HG02840 (cell line): Measurements from ENCODE around the gene CRAMP1.

Source experiments
- ATAC-seq: cut with Tn5 transposase; IDR thresholded peaks from one replicate; pipeline ENCODE4 v1.9.1; 2021; ENCODE audit warnings: mild to moderate bottlenecking, moderate library complexity, moderate number of reproducible peaks; ENCODE audit not compliant: unreplicated experiment, low FRiP score

The CRAMP1 gene

GRCh38 chr16:1631230-1631629 lies 19.1 kb downstream of the CRAMP1 start:
- ATAC-seq = no peak

- no peak for ATAC-seq
These were observed 19.9 kb downstream of the CRAMP1 start for GRCh38 chr16:1631931-1632637.

DNA sequence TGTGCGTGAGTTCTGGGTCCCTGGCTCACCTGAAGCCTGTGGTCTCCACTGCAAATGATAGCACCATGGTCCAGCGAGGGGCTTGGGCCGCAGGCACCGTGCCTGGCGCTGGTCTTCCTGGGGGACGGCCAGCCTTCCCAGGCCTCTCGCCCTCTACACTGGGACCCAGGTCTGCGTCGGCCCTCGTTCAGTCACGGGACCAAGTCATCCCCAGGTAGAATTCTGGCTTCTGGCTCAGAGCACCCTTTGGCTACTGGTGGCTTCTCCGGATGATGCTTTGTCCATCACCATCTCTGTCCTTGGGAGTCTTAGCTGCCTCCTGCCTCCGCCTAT lies 20.4 kb downstream of the CRAMP1 start:
- ATAC-seq = no peak

- ATAC-seq = no peak
These were observed 21.1 kb downstream of the CRAMP1 start for GRCh38 chr16:1633310-1633709.

GRCh38 chr16:1634541-1634940 lies 22.4 kb downstream of the CRAMP1 start:
- no peak for ATAC-seq

DNA sequence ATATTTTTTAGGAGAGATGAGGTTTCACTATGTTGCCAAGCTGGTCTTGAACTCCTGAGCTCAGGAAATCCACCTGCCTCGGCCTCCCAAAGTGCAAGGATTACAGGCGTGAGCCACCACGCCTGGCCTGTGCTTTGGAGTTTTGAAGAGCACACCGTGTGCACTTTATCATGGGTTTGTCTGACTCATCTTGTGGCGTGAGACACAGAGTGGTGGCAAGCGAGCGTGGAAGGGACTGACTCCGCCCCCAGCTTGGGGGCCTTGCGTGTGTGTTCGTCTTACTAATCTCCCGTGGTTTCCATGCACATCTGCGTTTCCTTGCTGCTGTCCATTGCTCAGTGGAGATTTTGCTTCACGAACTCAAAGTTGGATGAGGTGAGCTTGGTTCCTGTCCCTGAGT lies 22.9 kb downstream of the CRAMP1 start:
- no peak for ATAC-seq

GRCh38 chr16:1637526-1637925 lies 25.4 kb downstream of the CRAMP1 start:
- no peak for ATAC-seq

GRCh38 chr16:1638757-1639156 lies 26.6 kb downstream of the CRAMP1 start:
- no peak for ATAC-seq

- ATAC-seq = no peak
These were observed 27.1 kb downstream of the CRAMP1 start for GRCh38 chr16:1639282-1639681.

- no peak for ATAC-seq
These were observed 27.7 kb downstream of the CRAMP1 start for GRCh38 chr16:1639860-1640259.

DNA sequence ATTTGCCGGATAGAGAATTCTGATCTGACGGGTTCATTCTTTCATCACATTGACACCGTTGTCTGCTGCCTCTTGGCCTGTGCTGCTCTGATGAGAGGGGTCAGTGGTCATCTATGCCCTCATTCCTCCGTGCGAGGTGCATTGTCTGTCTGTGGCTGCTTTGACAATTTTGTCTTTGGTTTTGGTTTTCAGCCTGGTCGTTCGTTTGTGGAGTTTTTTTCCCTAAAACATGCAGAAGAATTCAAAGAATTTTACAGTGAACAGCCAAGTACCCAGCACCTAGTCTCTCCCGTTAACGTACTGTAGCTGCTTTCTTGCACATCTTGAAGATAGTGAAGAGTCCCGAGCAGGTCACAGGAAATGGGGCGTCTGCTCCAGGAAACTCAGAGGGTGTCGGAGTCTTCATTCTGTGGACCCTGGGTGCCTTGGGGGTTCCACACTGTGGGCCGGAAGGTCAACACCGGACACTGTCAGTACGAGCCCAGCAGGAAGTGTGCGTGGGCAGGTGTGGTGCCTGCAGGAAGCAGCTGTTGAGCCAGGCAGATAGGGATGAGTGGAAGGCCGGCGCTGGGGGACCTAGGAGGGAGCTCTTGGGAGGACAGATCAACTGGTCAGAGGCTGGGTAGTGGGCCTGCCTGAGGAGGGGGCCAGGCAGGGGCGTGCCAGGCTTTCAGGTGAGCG lies 28.2 kb downstream of the CRAMP1 start:
- ATAC-seq = no peak

DNA sequence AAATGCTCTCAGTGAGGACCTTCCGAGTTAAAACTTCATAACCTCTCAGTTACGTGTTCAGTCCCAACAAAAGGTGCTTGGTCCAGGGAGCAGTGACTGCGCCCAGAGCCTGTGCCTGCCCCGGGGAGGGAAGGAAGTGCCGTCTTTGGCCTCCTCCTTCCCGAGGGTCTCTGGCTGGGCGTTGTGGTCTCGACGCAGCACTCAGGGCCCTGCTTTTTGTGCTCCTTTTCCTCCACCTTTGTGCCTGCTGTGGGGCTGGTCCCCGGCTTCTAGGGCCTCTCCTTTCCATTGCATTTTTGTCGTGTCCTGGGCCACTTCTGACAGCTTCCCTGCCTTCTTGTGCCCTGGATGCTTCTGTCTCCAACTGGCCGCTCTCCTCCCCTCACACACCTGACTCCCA lies 29.1 kb downstream of the CRAMP1 start:
- ATAC-seq = no peak

DNA sequence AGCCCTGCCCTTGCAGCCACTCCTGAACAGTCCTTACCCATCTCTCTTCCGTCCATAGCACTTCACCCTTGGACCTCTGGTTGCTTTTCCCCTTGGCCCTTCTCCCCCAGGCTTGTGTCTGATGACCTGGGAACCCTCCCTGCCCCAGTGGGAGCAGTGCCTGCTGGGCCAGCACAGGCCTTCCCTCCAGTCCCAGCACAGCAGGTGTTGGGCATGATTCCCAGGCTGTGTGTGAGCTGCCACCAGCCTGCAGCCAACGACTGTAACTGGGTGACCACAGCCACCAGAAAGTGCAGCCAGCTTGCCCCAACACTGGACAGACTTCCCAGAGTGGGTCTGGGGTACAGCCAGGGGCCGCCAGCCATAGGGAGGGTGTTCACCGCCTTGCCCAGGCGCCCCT lies 30.0 kb downstream of the CRAMP1 start:
- ATAC-seq = no peak

GRCh38 chr16:1642753-1643152 lies 30.6 kb downstream of the CRAMP1 start:
- no peak for ATAC-seq

DNA sequence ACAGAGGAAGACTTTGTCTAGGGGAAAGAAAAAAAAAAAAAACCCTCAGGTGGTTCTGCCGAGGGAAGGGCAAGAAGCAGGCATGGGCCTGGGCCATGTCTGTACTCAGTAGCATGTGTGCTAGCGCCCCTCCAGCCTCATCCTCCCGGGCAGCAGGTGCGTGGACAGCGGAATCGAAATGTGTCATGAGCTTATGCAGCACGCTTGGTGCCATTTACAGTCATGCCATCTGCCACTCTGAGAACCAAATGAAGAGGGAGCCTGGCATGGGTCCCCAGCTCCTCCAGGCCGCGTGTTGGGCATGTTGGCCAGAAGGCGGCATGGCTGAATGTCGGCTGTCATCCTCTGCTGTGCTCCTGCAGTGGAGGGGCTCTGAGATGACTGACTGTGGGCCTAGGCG lies 31.4 kb downstream of the CRAMP1 start:
- no peak for ATAC-seq

DNA sequence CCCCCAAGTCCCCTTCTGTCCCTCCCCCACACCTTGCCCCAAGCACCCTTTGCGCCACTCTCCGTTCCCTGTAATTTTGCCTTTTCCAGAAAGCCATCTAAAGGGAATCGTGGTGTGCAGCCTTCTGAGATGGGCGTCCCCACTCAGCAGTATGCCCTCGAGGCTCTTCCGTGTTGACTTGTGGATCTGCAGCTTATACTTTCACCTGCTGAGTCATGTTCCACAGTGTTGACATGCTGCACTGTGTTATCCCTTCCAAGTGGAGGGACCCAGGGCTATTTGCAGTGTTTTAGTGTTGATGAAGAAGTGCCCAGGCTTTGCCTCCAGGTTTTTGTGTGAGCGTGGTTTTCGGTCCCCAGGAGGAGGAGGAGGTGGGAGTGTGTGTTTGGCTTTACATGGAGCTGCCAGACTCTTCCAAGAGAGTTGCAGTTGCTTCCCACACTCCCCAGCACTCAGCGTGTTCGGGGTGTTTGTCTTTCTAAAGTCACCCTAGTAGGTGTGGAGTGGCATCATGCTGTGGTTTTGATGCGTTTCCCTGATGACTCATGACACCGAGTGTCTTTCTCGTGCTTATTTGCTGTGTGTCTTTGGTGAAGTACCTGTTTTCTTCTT lies 33.9 kb downstream of the CRAMP1 start:
- no peak for ATAC-seq

- ATAC-seq = no peak
These were observed 35.7 kb downstream of the CRAMP1 start for GRCh38 chr16:1647856-1648255.

GRCh38 chr16:1650131-1650530 lies 38.0 kb downstream of the CRAMP1 start:
- no peak for ATAC-seq

- ATAC-seq = no peak
These were observed 39.2 kb downstream of the CRAMP1 start for GRCh38 chr16:1651094-1651973.

GRCh38 chr16:1651974-1652312 lies 39.8 kb downstream of the CRAMP1 start:
- ATAC-seq = no peak

DNA sequence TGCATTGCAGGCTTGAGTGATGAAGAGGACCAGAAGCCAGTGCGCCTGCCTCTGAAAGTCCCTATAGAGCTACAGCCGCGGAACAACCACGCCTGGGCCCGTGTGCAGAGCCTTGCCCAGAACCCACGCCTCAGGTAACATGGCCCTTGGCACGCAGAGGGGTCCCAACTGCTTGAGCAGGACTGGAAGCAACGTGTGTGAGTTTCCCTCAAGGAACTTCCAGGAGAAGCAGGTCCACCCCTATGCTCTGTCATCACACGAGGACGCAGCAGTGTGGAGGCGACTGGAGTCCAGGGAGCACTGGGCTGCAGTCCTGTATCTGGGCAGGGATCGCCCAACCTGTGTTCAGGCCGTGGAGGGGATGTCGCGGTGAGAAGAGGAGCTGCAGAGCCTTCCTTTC lies 40.9 kb downstream of the CRAMP1 start:
- no peak for ATAC-seq
